Erythroblast (primary cell): ENCODE measurements around the gene LMNTD1.

Experiments used
- GATA1 ChIP-seq: IDR thresholded peaks from 2 replicates; pipeline ENCODE4 v1.6.1; 2011; ENCODE audit warnings: low read depth, mild to moderate bottlenecking, control low read depth, low read length, moderate library complexity
- POLR2A ChIP-seq: IDR thresholded peaks from 2 replicates; pipeline ENCODE4 v1.6.1; 2011; ENCODE audit warnings: mild to moderate bottlenecking, low read length

GRCh38 chr12:25592725-25593495 is 39.8 kb upstream of the LMNTD1 start:
- TF ChIP-seq POLR2A (no peak), GATA1 (no peak)
